NCI-H748 (cell line): ENCODE results near the gene SH3GL3.

Experiments used
- DNase-seq: peaks from one replicate; lab custom pipeline; 2025; ENCODE audit not compliant: unreplicated experiment; lab: John Stamatoyannopoulos, UW

The SH3GL3 gene

GRCh38 chr15:83658430-83659416 is 211.6 kb downstream of the SH3GL3 start:
- no peak for DNase-seq

GRCh38 chr15:83659417-83659812 is 212.3 kb downstream of the SH3GL3 start:
- DNase-seq, result no peak

GRCh38 chr15:83665480-83665879 is 218.3 kb downstream of the SH3GL3 start:
- DNase-seq, result no peak
